SU-DHL-6 (cell line): ENCODE results near the gene PHACTR1.

Experiments used
- H2AFZ ChIP-seq: fragments of 200-600 bp; sonication (generic); 2 replicates; pipeline ENCODE4 v1.6.1; 2014; ENCODE audit warnings: low read depth, mild to moderate bottlenecking, moderate library complexity, mixed read lengths, antibody characterized with exemption, low read length; ENCODE audit not compliant: severe bottlenecking
- H3F3A ChIP-seq: fragments of 200-600 bp; shearing (Covaris generic); 2 replicates; pipeline ENCODE4 v1.6.0; 2016; ENCODE audit warnings: antibody characterized with exemption, mild to moderate bottlenecking; ENCODE audit not compliant: insufficient read depth
- H3K27ac ChIP-seq: fragments of 200-600 bp; sonication (generic); 2 replicates; pipeline ENCODE4 v1.5.1; 2016; ENCODE audit warnings: low read depth, mild to moderate bottlenecking, low read length, moderate library complexity, mixed read lengths
- H3K27me3 ChIP-seq: fragments of 200-600 bp; sonication (generic), shearing (Covaris generic); 2 replicates; pipeline ENCODE4 v1.6.0; 2014; ENCODE audit warnings: mild to moderate bottlenecking, low read length
- H3K36me3 ChIP-seq: fragments of 200-600 bp; sonication (generic); 2 replicates; pipeline ENCODE4 v1.6.1; 2014; ENCODE audit warnings: mild to moderate bottlenecking, low read length, mixed read lengths
- H3K4me2 ChIP-seq: fragments of 300-600, 200-600 bp; shearing (Covaris generic), sonication (generic); 2 replicates; pipeline ENCODE4 v1.6.0; 2014; ENCODE audit warnings: low read length, low read depth, mild to moderate bottlenecking; ENCODE audit not compliant: poor library complexity, severe bottlenecking
- H3K4me3 ChIP-seq: fragments of 200-600 bp; sonication (generic); 2 replicates; pipeline ENCODE4 v1.5.1; 2014; ENCODE audit warnings: antibody characterized with exemption, low read length, mild to moderate bottlenecking, mixed read lengths; ENCODE audit not compliant: insufficient read depth, poor library complexity, severe bottlenecking
- H3K79me2 ChIP-seq: fragments of 200-600 bp; sonication (generic); 2 replicates; pipeline ENCODE4 v1.6.1; 2014; ENCODE audit warnings: mild to moderate bottlenecking, low read length, moderate library complexity; ENCODE audit not compliant: insufficient read depth
- H3K9ac ChIP-seq: fragments of 200-600 bp; sonication (generic); 2 replicates; pipeline ENCODE4 v1.7.0; 2014; ENCODE audit warnings: mild to moderate bottlenecking, low read length
- H3K9me2 ChIP-seq: fragments of 200-600 bp; sonication (generic); replicated peaks from 2 replicates; pipeline ENCODE4 v1.6.1; 2014; ENCODE audit warnings: low read length; ENCODE audit not compliant: insufficient read depth
- H3K9me3 ChIP-seq: fragments of 200-600 bp; sonication (generic); 2 replicates; pipeline ENCODE4 v1.6.1; 2014; ENCODE audit warnings: low read length, mixed read lengths; ENCODE audit not compliant: insufficient read depth
- H4K20me1 ChIP-seq: fragments of 200-600 bp; sonication (generic); 2 replicates; pipeline ENCODE4 v1.6.1; 2014; ENCODE audit warnings: low read depth, mild to moderate bottlenecking, antibody characterized with exemption, low read length, moderate library complexity, mixed read lengths
- EZH2phosphoT487 ChIP-seq: fragments of 200-600 bp; sonication (generic), shearing (Covaris generic); conservative IDR thresholded peaks from 2 replicates; pipeline ENCODE4 v1.6.1; 2018; ENCODE audit warnings: mild to moderate bottlenecking, antibody characterized with exemption, low read length, moderate library complexity, mixed read lengths
- TF ChIP-seq, protein P1 (sequence below): fragments of 200-600 bp; sonication (generic); IDR thresholded peaks from one replicate; pipeline ENCODE4 v1.5.1; 2017; ENCODE audit warnings: antibody characterized with exemption, mild to moderate bottlenecking, low read length, moderate library complexity; ENCODE audit not compliant: insufficient read depth, poor library complexity, severe bottlenecking

The PHACTR1 gene

GRCh38 chr6:13058051-13058450 is 341.5 kb downstream of the PHACTR1 start:
- Histone ChIP-seq H3K9me2 (no peaks in the 10 kb centered on the region), H3F3A (no peaks in the 10 kb centered on the region), H3K27ac (no peak overlapping the region), H3K9ac (no peak overlapping the region), H3K27me3 (no peaks in the 10 kb centered on the region; the same call in 1 of the 2 replicates), H3K9me3 (no peaks in the 10 kb centered on the region), H3K36me3 (no peaks in the 10 kb centered on the region), H3K79me2 (no peaks in the 10 kb centered on the region), H4K20me1 (no peaks in the 10 kb centered on the region), H3K4me2 (no peak overlapping the region), H3K4me3 (no peak overlapping the region), H2AFZ (no peak overlapping the region)
- no peak for TF ChIP-seq EZH2phosphoT487
- TF ChIP-seq, protein P1, sequence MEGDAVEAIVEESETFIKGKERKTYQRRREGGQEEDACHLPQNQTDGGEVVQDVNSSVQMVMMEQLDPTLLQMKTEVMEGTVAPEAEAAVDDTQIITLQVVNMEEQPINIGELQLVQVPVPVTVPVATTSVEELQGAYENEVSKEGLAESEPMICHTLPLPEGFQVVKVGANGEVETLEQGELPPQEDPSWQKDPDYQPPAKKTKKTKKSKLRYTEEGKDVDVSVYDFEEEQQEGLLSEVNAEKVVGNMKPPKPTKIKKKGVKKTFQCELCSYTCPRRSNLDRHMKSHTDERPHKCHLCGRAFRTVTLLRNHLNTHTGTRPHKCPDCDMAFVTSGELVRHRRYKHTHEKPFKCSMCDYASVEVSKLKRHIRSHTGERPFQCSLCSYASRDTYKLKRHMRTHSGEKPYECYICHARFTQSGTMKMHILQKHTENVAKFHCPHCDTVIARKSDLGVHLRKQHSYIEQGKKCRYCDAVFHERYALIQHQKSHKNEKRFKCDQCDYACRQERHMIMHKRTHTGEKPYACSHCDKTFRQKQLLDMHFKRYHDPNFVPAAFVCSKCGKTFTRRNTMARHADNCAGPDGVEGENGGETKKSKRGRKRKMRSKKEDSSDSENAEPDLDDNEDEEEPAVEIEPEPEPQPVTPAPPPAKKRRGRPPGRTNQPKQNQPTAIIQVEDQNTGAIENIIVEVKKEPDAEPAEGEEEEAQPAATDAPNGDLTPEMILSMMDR, result no peak

GRCh38 chr6:13059026-13059425 is 342.5 kb downstream of the PHACTR1 start:
- Histone ChIP-seq H2AFZ (no peak overlapping the region), H3K27ac (no peak overlapping the region), H3K27me3 (no peaks in the 10 kb centered on the region; the same call in 1 of the 2 replicates), H3K9ac (no peak overlapping the region), H3K4me2 (no peak overlapping the region), H3K36me3 (no peaks in the 10 kb centered on the region), H3F3A (no peaks in the 10 kb centered on the region), H3K9me3 (no peaks in the 10 kb centered on the region), H3K79me2 (no peaks in the 10 kb centered on the region), H3K4me3 (no peak overlapping the region), H3K9me2 (no peaks in the 10 kb centered on the region), H4K20me1 (no peaks in the 10 kb centered on the region)
- TF ChIP-seq, protein P1, result no peak
- TF ChIP-seq EZH2phosphoT487, result no peak

GRCh38 chr6:13063300-13063918 is 346.8 kb downstream of the PHACTR1 start:
- Histone ChIP-seq H3K4me2 (no peak overlapping the region), H4K20me1 (no peaks in the 10 kb centered on the region), H3K9ac (no peak overlapping the region), H3F3A (no peaks in the 10 kb centered on the region), H3K9me3 (no peaks in the 10 kb centered on the region), H3K36me3 (no peaks in the 10 kb centered on the region), H3K9me2 (no peaks in the 10 kb centered on the region), H3K79me2 (no peaks in the 10 kb centered on the region), H3K27ac (no peak overlapping the region), H2AFZ (no peak overlapping the region), H3K27me3 (no peaks in the 10 kb centered on the region; the same call in 1 of the 2 replicates), H3K4me3 (no peak overlapping the region)
- TF ChIP-seq, protein P1, result no peak
- no peak for TF ChIP-seq EZH2phosphoT487
